HG02588 (cell line): ENCODE results near the gene FOXP1.
"Not testable (repeated sequence)": the region's sequence is repeated elsewhere in the genome, so short reads cannot be mapped to it uniquely, and the experiment has no call there.

ENCODE experiments used
- ATAC-seq: cut with Tn5 transposase; IDR thresholded peaks from one replicate; pipeline ENCODE4 v1.9.1; 2021; ENCODE audit warnings: mild to moderate bottlenecking, moderate library complexity; ENCODE audit not compliant: unreplicated experiment

Gene FOXP1

DNA sequence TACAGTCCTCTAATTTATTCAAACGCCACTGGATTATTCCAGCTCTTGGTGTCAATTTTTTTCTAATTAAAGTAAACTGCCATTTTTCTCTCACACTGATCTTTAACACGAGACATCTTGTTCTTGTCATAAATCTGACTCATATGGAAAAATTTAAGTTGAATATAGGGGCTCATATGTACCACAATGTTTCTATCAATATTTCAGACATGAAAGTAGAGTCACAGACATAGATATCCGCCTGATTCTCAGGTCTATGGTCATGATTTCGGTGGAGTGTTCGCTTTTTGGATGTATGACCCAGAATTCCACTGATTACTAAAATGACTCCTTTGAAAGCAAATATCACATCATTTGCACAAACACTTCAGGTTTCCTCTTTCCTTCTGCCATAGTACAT lies 552.8 kb downstream of the FOXP1 start:
- no peak for ATAC-seq

DNA sequence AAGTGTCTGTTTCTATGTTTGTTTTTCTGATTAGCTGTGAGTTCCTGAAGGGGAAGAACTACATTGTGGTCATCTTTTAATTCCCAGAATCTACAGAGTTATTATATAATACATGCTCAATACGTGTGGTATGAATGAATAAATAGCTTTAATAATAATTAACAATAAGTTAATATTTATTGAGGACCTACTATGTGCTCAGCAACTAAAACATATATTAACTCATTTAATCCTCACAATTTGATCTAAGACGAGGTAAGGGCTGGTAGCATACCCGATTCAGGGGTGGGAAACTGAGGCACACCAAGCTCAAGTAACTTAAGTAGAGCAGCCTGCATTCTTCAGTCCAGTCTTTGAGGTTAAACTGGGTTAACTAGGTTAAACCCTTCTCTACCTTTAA lies 553.8 kb downstream of the FOXP1 start:
- no peak for ATAC-seq

DNA sequence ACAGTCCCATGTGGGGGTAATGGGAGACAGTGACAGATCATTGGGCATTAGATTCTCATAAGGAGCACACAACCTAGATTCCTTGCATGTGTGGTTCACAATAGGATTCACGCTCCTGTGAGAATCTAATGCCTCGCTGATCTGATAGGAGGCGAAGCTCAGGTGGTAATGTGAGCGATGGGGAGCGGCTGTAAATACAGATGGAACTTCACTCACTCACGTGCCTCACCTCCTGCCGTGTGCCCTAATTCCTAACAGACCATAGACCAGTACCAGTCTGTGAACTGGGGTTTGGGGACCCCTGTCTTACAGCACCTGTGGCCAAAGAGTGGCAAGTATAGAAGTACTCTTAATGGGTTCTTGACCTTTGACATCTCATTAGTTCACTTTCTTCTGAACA lies 554.7 kb downstream of the FOXP1 start:
- no peak for ATAC-seq

DNA sequence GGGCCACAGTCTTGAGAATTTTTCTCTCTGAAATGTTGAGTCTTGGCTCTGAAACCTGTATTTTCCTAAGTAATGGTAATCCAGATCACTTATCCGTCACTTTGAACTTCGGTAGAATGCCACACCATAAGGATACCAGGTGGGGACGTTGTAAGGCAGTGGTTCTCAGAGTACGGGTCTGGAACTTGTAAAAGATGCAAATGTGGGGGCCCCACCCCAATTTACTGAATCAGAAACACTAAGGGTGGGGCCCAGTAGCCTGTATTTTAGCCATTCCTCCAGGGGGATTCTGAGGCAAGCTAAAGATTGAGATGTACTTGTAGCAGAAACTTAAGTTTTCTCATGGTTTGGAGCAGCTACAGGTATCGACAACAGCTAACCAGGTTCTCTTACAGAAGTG lies 555.3 kb downstream of the FOXP1 start:
- no peak for ATAC-seq

DNA sequence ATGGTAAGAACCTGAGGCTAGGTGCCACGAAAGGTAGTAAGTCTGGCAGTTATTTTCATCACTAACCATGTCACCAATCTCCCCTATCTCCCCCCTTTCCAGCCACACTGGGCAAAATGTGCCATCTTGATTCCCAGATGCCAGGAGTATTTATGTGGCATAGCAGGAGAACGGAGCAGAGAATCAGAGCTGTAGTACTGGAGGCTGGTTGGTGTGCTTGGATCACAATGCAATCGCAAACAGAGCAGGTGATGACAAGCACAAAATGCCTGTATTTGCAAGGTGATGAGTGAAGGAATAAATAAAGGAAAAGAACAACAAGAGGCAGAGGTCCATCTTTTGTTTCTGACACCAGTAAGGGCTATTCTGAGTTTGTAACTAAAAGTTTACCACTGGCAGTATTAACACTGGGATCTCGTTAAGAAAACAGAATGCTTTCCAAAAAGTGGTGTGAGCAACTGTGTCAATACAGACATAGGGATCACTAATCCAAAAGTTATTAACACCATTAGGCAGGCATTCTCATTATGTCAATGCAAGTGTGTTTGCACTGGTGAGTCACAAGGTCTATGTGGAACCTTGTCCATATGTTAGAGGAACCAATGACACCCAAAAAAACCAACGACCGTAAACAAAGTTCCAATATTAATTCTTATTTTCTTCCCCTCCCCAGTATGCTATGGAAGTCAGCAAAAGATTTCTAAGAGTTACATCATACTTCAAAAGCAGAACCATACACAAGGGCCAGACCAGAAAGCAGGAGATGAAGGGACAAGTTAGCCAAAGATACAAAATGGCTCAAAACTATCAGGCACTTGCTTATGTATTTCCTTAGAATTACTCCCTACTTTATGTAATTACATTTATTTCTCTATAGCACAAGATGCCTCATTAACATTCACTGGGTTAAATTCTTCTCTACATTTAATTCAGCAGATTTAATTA lies 556.6 kb downstream of the FOXP1 start:
- ATAC-seq: no peak

DNA sequence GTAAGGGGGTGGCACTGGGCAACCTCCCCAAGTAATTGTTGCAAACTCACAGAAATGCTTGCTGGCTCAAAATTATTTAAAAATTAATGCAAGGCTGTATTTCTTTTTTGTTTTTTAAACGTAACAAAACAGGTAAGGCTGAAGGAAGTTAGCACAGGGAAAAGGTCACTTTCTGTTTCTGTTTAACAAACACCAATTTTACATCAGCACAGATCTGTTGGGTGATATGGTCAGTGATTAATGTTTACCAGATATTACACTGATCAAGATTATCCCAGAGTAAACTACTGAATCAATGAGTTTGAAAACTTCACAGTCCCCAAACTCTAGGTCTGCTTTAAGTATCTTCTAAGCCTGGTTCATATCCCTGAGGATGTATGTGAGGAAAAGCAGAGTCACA lies 558.0 kb downstream of the FOXP1 start:
- no peak for ATAC-seq

DNA sequence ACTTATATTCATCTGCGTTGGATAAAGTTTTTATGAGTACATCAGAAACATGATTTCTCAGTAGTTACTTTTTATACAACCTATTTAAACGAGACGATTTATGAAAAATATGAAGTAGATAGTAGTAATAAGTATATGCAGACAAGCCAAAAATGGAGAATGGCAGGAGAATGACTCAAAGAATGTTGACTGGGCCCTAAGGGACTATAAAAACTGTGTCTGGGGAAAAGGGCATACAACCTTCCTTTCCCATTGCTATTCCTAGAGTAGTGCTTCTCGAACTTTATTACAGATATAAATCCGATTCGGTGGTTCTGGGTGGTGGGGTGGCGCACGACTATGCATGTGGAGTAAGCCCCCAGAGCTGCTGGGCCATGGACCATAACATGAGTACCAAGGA lies 558.5 kb downstream of the FOXP1 start:
- ATAC-seq: no peak

DNA sequence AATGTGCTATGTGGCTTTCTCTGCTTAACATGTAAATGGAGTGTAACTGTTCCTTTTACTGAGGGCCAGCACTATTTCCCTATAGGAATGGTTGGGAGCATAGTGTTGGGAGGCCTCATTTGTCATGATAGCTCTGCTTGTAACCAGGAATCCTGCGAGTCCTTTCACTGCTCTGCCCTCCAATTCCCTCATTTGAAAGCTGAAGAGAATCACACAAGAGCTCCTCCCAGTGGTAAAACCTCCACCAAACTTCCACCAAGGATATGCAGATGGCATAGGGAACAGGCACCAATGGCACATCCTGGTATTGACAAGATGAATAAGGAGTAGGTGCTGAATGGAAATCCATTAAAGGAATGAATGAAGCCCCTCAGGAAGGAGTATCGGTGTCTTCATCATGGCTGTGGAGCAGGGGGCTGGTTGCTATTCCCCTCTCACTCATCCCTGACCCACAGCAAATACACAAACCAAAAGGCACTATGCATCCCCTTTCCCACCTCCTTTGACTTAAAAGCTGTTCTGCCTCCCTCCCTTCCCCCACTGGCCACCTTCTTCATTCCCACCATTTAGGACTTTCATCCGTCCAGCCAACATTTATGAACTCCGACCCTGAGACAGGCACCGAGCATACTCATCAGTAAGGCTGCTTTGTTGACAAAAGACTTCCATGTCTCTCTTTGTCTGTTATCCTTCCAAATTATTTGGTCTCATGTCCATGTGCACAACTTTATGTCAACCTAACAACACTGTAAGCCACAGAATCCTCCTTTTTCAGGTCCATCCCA lies 560.8 kb downstream of the FOXP1 start:
- ATAC-seq: no peak

DNA sequence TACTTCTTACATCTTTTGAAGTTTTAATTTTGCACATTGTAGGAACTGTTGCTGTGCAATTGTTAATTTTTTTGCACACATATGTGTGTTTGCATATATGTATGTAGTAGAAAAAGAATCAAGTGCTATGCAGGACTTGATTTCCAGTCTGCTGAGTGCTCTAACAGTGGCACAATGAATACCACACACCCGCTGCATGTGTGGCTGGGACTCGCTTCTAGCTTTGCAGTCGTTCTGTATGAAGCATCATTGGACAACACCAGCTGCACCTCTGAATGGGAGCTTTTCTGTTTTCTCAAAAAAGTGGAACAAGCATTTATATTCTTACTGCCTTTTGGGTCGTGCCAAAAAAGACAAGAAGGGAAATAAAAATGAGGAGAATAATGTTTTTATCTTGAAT lies 564.7 kb downstream of the FOXP1 start:
- no peak for ATAC-seq

DNA sequence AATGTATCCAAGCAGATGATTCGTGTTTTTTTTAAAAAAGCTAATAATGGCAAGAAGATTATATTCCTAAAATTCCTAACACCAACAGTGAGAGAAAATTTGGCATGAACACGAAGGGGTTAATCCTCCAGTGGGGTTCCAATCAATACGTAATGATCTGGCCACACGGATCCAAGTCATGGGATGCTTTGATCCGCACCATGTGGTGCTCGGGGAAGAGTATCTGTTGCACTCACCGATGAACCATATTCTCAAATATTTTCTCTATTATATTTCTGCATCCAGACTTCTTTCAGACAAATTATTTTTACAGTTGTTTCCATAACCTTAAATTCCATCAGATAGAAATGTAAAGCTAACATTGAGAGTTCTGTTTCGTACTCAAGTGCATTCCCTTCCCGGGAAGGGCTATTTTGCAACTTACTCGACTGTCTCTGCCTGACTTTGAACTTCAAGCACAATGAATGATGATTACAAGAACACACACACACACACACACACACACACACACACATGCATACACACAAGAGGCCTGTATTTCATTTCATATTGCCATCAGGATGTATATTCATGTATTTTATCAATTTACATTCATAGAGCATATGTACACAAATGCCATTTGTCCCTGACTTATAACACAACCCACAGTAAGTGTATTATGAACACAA lies 567.2 kb downstream of the FOXP1 start:
- no peak for ATAC-seq

DNA sequence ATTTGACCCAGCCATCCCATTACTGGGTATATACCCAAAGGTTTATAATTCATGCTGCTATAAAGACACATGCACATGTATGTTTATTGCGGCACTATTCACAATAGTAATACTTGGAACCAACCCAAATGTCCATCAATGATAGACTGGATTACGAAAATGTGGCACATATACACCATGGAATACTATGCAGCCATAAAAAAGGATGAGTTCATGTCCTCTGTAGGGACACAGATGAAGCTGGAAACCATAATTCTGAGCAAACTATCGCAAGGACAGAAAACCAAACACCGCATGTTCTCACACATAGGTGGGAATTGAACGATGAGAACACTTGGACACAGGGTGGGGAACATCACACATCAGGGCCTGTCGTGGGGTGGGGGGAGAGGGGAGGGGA lies 568.9 kb downstream of the FOXP1 start:
- ATAC-seq: not testable (repeated sequence)

DNA sequence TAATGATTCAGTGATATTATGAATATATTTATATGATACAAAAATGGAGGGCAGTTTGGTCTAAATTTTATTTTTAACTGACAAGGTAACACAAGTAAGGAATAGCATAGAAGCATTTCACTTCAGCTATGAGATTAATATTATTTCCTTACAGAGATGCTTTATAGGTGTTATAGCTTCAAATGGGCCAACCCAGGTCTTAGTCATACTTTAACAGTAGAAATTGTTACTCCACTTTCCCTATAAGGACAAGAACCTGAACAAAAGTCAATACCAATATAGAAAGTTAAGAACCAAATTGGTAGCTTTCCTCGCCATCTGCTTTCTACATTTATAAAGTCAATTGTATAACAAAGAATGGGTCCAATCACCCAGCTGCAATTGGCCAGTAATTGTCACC lies 570.6 kb downstream of the FOXP1 start:
- ATAC-seq: no peak

DNA sequence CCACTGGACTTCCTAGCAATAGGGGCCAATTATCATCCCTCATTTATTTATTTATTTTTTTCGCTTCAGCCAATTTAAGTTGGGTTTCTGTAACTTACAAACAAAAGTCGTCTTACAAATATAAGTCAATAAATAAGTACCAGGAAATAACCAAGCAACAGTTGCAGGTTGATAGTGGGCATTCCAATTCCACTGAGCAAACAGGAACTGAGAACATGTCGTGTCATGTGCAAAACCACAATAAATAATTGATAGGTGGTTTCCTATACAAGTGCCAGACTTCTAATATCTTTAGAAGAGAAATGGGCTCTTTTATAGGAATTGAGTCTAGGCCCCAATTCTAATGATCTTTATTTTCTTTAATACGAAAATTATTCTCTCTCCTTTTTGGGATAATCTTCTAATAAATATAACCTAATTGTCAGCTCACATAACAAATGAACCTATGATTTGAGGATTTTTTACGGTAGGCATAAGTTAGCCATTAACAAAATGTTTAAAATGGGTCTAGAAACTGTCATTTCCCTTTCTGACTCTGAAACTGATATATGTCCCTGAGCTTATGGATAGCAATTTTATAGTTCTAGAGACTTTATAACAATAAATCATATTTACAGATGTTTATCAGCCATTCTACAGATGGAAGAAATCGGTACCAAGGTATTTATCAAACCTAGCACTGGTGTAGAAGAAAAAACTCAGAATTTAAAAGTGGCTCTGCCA lies 571.8 kb downstream of the FOXP1 start:
- ATAC-seq: peak; percentile 57

DNA sequence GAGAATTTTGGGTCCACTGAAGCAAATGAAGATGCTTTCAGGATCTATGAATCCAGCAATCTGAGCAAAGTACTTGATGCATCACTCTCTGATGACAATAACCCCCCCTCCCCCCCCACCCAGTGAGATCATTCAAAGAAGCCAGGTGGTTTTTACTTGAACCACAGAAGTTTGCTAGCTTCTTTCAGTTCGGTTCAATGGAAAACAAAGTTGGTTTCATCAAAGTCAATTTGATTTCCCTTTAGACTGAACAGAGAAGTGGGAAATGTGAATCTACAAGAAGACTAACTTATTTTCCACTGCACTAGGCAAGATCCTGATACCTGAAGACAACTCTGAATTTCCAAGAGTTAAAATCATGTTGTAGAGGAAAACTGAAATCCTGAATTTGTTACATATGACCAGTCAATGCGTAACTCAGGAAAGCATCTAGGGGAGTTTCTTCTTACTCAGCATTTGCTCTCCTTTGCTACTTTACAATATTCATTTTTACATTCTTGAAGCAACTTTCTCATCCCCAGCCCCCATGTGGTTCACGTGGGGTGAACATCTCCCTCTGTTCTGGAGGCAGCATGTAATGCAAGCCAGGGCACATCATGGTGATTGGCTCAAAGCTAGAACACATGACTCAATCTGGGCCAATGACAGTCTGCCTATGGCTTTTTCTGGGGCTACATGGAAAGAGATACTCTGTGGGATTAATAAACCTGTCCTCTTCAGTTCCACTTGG lies 572.6 kb downstream of the FOXP1 start:
- ATAC-seq: peak; percentile 69

DNA sequence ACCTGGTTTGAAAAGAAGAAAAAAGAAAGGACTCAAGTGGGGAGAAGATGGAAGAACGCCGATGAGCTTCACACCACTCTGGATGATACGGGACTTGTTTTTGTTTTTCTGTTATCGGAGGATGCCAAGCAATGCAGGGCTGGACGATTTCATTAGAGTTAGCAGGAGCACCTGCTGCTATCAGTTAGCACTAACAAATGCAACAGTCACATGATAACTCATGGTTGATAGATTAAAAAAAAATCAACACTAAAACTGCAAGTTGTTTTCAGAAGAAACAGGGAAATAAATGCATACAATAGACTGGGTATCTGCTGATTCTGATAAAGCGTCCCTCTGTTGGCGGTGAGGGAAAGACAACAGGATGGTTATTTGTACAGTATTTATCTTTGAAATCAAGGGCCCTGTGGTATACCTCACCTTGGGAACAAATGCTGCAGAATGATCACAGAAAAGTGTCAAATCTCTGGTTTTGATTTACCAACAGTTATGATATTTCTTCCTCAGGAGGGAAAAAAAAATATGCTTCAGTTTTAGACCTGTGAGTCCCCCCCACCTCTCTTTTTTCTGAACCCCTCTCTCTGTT lies 575.1 kb downstream of the FOXP1 start:
- no peak for ATAC-seq

DNA sequence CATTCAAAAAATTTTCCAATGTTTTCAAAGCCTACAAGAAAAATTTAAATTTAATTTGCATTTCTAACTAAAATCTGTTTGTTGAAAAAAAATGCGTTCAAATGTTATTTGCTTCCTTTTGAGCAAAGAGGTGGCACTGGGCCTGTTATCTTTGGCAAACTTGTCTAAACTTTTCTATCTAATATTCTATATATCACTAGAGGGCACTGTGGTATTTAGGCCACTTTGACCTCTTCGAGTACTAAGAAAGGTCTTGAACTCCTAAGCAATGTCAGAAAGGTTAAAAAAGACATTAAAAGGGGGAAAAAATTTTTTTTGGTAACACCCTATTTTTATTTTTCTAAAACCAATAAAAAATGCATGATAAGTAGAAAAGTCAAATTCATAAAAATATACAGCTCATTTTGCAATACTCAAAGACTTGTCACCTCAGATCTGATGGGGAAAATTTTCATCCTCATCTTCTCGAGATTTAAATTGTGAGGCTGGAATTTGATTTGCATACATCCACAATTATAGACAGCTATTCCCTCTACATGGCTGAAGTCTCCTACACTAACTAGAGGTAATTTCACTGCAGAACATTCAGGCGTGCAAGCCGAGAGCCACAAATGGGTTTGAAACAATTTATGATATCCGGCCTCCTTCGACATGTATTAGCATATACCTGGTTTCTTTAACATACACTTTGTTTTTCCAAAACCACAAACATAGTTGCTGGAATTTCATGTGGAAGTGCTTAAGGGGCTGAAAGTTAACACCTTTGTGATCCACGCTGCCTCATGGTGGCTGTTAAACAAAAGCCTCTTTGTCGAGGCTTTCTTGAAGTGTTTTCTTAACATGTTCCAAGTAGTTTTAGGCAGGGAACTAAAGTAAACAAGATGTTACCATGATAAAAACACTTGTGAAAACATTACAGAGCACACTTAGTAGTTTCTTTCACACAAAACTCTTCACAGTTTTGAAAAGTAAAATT lies 576.4 kb downstream of the FOXP1 start:
- ATAC-seq: no peak

DNA sequence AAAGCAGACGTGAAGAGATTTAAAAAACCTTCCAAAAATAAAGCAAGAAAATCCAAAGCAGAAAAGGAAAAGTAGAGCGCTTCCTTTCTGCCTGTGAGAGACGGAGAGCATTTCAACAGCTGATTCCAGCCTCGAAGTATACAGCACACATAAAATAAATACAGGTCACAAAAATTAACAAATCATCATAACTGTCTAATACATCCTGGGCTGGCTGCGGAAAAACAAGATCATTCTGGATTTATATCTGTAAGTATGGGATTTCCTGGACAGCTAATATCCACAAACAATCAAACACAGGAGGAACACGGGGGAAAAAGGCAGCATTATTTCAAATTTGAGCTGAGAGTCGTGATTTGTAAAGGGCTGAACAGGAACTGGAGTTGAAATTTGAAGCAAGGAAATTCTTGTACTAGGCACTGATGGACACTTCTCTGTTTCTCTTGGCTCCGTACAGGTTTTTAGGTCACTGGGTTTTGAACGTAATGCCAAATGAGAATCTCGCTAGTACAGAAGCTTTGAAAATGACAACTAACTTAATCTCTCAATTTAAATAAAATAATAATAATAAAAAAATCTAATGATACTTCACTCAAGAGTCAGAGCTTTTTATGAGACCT lies 577.7 kb downstream of the FOXP1 start:
- no peak for ATAC-seq

DNA sequence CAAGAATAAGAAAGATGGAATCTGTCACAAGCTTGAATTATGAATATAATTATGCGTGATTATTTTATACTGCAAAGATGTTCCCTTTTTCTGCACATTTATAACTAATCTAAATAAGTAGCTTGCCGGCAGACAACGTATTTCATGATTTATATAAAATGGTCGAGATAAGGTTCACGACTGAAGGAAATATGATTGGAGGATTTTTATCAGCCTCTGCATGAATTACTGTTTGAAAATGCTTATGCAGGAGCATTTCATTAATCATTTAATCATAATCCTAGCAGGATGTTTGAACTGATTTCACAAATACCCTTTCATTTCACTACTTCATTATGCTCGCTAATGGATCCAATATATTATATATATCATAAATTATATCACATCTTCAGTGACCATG lies 580.0 kb downstream of the FOXP1 start:
- ATAC-seq: no peak
